Regular cardiac myocyte (primary cell): Measurements from ENCODE around the gene DEPDC5. TPM values are rescaled to one million over a fixed set of nuclear protein-coding genes. Genes with fewer than 3 reads are reported as not detected.

ENCODE experiments used
- total RNA-seq: library from RNA; depleted of rRNA; stranded (reverse); fragments of >200 nt; gene quantifications from 2 replicates; pipeline ENCODE4 v1.2.3, GENCODE V29; 2014

The DEPDC5 gene
- 8.2 TPM in 2 replicates for total RNA-seq

GRCh38 chr22:31753634-31754501 lies at the start of gene DEPDC5:
Gene DEPDC5 (plus strand): TSS chr22:31754019. CDS start chr22:31754922, 903 bp downstream.

GRCh38 chr22:31749636-31750364 lies 4.0 kb upstream of the DEPDC5 start, which contains the start of gene PRR14L:
Gene PRR14L (minus strand): TSS chr22:31750132. CDS start chr22:31738860, 11,272 bp downstream.

GRCh38 chr22:31943978-31944699 lies 190.3 kb downstream of the DEPDC5 start, which contains the start of gene YWHAH:
Gene YWHAH (plus strand): TSS chr22:31944535. CDS start chr22:31944734, 199 bp downstream.

Other genes with a start within 250 kb of the DEPDC5 start
- gene PISD, start 91.8 kb upstream of the DEPDC5 start, total RNA-seq, result 24.0 and 49.3 TPM in 2 replicates
- 14.1 and 17.4 TPM in 2 replicates for gene PRR14L, start 3.9 kb upstream of the DEPDC5 start, total RNA-seq
- 69.3 and 221 TPM in 2 replicates for gene YWHAH, start 190.5 kb downstream of the DEPDC5 start, total RNA-seq